PC-9 (cell line): ENCODE measurements around the gene CPEB2.

Experiments
- CTCF ChIP-seq: fragments of 200-600 bp; sonication (generic); conservative IDR thresholded peaks from 2 replicates; pipeline ENCODE4 v1.6.1; 2017; ENCODE audit warnings: mixed run types, antibody characterized with exemption, mild to moderate bottlenecking, moderate library complexity
- EZH2 ChIP-seq: fragments of 200-600 bp; sonication (generic); IDR thresholded peaks from 2 replicates; pipeline ENCODE4 v1.8.0; 2017; ENCODE audit warnings: antibody characterized with exemption, low read depth

GRCh38 chr4:15024386-15024785 is 22.1 kb downstream of the CPEB2 start:
- TF ChIP-seq CTCF: no peak
- no peak for TF ChIP-seq EZH2
